HUES6 (cell line): Measurements from ENCODE around the gene GALK1.

Experiments
- H3K27ac ChIP-seq: 2 replicates; pipeline ENCODE4 v1.7.0; 2013; ENCODE audit warnings: low read depth, mild to moderate bottlenecking, low read length, inconsistent platforms
- H3K27me3 ChIP-seq: 2 replicates; pipeline ENCODE4 v1.6.1; 2013; ENCODE audit warnings: low read length; ENCODE audit not compliant: control insufficient read depth, insufficient read depth
- H3K36me3 ChIP-seq: 2 replicates; pipeline ENCODE4 v1.6.1; 2013; ENCODE audit warnings: low read length; ENCODE audit not compliant: control insufficient read depth, insufficient read depth
- H3K4me1 ChIP-seq: 2 replicates; pipeline ENCODE4 v1.6.1; 2013; ENCODE audit warnings: low read length; ENCODE audit not compliant: control insufficient read depth, insufficient read depth
- H3K4me3 ChIP-seq: 2 replicates; pipeline ENCODE4 v1.5.1; 2013; ENCODE audit warnings: low read depth, low read length
- H3K9ac ChIP-seq: one replicate; pipeline ENCODE4 v1.6.1; 2013; ENCODE audit warnings: mild to moderate bottlenecking, low read length
- H3K9me3 ChIP-seq: 2 replicates; pipeline ENCODE4 v1.6.1; 2013; ENCODE audit warnings: low read depth, low read length; ENCODE audit not compliant: control insufficient read depth, insufficient read depth

The GALK1 gene

GRCh38 chr17:75712446-75712845 is 52.5 kb downstream of the GALK1 start:
- Histone ChIP-seq H3K4me3 (no peak overlapping the region), H3K27me3 (no peaks in the 10 kb centered on the region), H3K4me1 (no peaks in the 10 kb centered on the region), H3K9me3 (no peaks in the 10 kb centered on the region), H3K27ac (no peak overlapping the region), H3K36me3 (peaks cover 13% of the 10 kb centered on the region), H3K9ac (no peak overlapping the region)
